Measurements from ENCODE around the gene ADIRF. TPM values are rescaled to one million over a fixed set of nuclear protein-coding genes. Genes with fewer than 3 reads are reported as not detected.
A peak's percentile ranks its signal among the peaks of the same experiment; 100 is the strongest.

The ADIRF gene
- polyA plus RNA-seq, 1 donor (not counting 4 experiments of a cell fraction or from before 2014, with no cell fraction given) = 157 TPM

DNA sequence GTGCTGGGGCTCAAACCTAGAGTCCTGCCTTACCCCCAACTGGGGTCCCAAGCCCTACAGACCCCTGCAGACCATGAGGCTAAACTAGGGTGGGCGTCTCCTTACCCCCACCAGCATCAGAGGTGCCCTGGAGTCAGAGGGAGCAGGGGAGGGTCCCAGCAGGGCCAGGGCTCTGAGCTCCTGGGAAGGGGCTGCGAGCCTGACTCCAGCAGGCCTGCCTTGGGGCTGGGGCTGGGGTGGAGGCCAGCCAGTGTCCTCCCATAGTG lies 8.6 kb upstream of the ADIRF start:
- H3K27me3 ChIP-seq (ENCODE audit: control insufficient read depth, extremely low read depth, insufficient read depth, low read length) = no peaks in the 10 kb centered on the region
- H3K4me3 ChIP-seq (ENCODE audit: control insufficient read depth in 2 of 3, extremely low read depth in 1 of 3, insufficient read depth in 2 of 3, low read depth in 1 of 3, low read length in 3 of 3) = no peak overlapping the region
- H3K4me1 ChIP-seq (ENCODE audit: control insufficient read depth, extremely low read depth, insufficient read depth, low read length) = peaks cover 40% of the 10 kb centered on the region
- no peaks in the 10 kb centered on the region for H3K9me3 ChIP-seq (ENCODE audit: control insufficient read depth, low read depth, low read length)
- H4K20me1 ChIP-seq (ENCODE audit: control insufficient read depth, extremely low read depth, insufficient read depth, low read length) = peaks cover 3% of the 10 kb centered on the region
- FAIRE-seq = no peak
- H3K9ac ChIP-seq (ENCODE audit: control insufficient read depth, extremely low read depth, insufficient read depth, low read length) = peak overlapping the region; percentile 73
- H3K4me2 ChIP-seq (ENCODE audit: control insufficient read depth, extremely low read depth, insufficient read depth, low read depth, low read length) = peak overlapping the region; percentile 87
- H2AFZ ChIP-seq (ENCODE audit: control insufficient read depth, low read length) = no peak overlapping the region
- no peak for DNase-seq (ENCODE audit: low read depth, low spot score)
- no peaks in the 10 kb centered on the region for H3K36me3 ChIP-seq (ENCODE audit: control insufficient read depth in 2 of 2, extremely low read depth in 1 of 2, insufficient read depth in 2 of 2, low read length in 2 of 2)
- peaks cover under 1% of the 10 kb centered on the region for H3K9me1 ChIP-seq (ENCODE audit: control insufficient read depth, extremely low read depth, insufficient read depth, low read length)
- peak overlapping the region; percentile 78 for H3K27ac ChIP-seq (ENCODE audit: control insufficient read depth, insufficient read depth, low read length)
- H3K79me2 ChIP-seq (ENCODE audit: control insufficient read depth, insufficient read depth, low read length) = peaks cover 15% of the 10 kb centered on the region
- dilution Hi-C loops (cut with MboI; ENCODE audit: extremely low pct_ligation_motif_present, low sequenced_read_pairs) = no loop called here
- TF ChIP-seq EZH2 (IDR thresholded peaks at IDR 0.05; ENCODE audit: low read length) = no peak
- TF ChIP-seq, protein P1, sequence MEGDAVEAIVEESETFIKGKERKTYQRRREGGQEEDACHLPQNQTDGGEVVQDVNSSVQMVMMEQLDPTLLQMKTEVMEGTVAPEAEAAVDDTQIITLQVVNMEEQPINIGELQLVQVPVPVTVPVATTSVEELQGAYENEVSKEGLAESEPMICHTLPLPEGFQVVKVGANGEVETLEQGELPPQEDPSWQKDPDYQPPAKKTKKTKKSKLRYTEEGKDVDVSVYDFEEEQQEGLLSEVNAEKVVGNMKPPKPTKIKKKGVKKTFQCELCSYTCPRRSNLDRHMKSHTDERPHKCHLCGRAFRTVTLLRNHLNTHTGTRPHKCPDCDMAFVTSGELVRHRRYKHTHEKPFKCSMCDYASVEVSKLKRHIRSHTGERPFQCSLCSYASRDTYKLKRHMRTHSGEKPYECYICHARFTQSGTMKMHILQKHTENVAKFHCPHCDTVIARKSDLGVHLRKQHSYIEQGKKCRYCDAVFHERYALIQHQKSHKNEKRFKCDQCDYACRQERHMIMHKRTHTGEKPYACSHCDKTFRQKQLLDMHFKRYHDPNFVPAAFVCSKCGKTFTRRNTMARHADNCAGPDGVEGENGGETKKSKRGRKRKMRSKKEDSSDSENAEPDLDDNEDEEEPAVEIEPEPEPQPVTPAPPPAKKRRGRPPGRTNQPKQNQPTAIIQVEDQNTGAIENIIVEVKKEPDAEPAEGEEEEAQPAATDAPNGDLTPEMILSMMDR (optimal IDR thresholded peaks at IDR 0.05 in 1 of 3, IDR thresholded peaks at IDR 0.05 in 1 of 3, conservative IDR thresholded peaks at IDR 0.05 in 1 of 3; ENCODE audit: extremely low read depth in 1 of 3, insufficient read depth in 2 of 3, low read length in 3 of 3) = no peak

DNA sequence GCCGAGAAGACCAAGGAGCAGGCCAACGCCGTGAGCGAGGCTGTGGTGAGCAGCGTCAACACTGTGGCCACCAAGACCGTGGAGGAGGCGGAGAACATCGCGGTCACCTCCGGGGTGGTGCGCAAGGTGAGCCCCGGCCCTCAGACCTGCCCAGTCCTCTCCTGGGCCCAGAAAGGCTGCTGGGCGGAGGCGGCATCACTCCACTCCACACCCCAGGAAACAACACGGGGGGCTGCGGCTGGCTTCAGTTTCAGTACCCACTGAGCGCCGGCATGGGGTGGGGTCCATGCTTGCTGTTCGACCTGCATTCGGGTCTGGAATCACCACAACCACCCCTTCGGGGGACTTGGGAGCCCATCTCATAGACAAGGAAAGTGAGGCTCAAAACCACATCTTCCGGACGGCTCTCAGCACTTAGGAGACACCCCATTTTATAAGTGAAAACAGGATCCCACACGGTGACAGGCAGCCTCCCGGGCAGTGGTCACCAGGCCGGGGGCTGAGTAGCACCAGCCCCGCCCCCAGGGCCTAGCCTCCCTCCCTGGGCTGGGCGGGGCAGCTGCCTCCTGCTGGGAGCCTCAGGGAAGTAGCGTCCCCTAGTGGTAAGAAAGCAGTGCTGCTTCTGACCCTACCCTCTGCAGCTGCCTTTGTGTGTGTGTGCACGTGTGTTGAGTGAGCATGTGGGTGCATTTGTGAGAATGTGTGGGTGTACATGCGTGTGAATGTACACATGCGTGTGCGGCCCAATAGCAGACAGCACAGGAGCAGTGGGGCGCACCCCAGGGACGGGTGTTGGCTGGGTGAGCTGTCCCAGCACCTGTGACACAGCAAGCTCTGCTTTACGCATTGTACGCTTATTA lies 8.0 kb upstream of the ADIRF start:
- H3K4me3 ChIP-seq (ENCODE audit: control insufficient read depth in 2 of 3, extremely low read depth in 1 of 3, insufficient read depth in 2 of 3, low read depth in 1 of 3, low read length in 3 of 3) = no peak overlapping the region
- dilution Hi-C loops (cut with MboI; ENCODE audit: extremely low pct_ligation_motif_present, low sequenced_read_pairs) = no loop called here
- no peaks in the 10 kb centered on the region for H3K9me3 ChIP-seq (ENCODE audit: control insufficient read depth, low read depth, low read length)
- H3K79me2 ChIP-seq (ENCODE audit: control insufficient read depth, insufficient read depth, low read length) = peaks cover 15% of the 10 kb centered on the region
- peaks cover 40% of the 10 kb centered on the region for H3K4me1 ChIP-seq (ENCODE audit: control insufficient read depth, extremely low read depth, insufficient read depth, low read length)
- TF ChIP-seq, protein P1 (optimal IDR thresholded peaks at IDR 0.05 in 1 of 3, IDR thresholded peaks at IDR 0.05 in 1 of 3, conservative IDR thresholded peaks at IDR 0.05 in 1 of 3; ENCODE audit: extremely low read depth in 1 of 3, insufficient read depth in 2 of 3, low read length in 3 of 3) = peak in 2 of 3 experiments; percentile 99 to 100
- no peak for TF ChIP-seq EZH2 (IDR thresholded peaks at IDR 0.05; ENCODE audit: low read length)
- no peaks in the 10 kb centered on the region for H3K36me3 ChIP-seq (ENCODE audit: control insufficient read depth in 2 of 2, extremely low read depth in 1 of 2, insufficient read depth in 2 of 2, low read length in 2 of 2)
- FAIRE-seq (peak; percentile 48), DNase-seq (ENCODE audit: low read depth, low spot score) (no peak)
- H3K27ac ChIP-seq (ENCODE audit: control insufficient read depth, insufficient read depth, low read length) = peak overlapping the region; percentile 10
- no peaks in the 10 kb centered on the region for H3K27me3 ChIP-seq (ENCODE audit: control insufficient read depth, extremely low read depth, insufficient read depth, low read length)
- peaks cover 2% of the 10 kb centered on the region for H3K9me1 ChIP-seq (ENCODE audit: control insufficient read depth, extremely low read depth, insufficient read depth, low read length)
- H4K20me1 ChIP-seq (ENCODE audit: control insufficient read depth, extremely low read depth, insufficient read depth, low read length) = peaks cover 3% of the 10 kb centered on the region
- H3K9ac ChIP-seq (ENCODE audit: control insufficient read depth, extremely low read depth, insufficient read depth, low read length) = no peak overlapping the region
- no peak overlapping the region for H3K4me2 ChIP-seq (ENCODE audit: control insufficient read depth, extremely low read depth, insufficient read depth, low read depth, low read length)
- no peak overlapping the region for H2AFZ ChIP-seq (ENCODE audit: control insufficient read depth, low read length)
